Activated CD8-positive, alpha-beta memory T cell treated with anti-CD3 and anti-CD28 coated beads, Interleukin-2, amount 50 U/mL, for 1 hour (primary cell): ENCODE results near the gene ZNF354C.

Source experiments
- DNase-seq: peaks from one replicate; pipeline ENCODE4 v3.0.0-alpha.2; 2020; ENCODE audit errors: extremely low read depth

Gene ZNF354C

DNA sequence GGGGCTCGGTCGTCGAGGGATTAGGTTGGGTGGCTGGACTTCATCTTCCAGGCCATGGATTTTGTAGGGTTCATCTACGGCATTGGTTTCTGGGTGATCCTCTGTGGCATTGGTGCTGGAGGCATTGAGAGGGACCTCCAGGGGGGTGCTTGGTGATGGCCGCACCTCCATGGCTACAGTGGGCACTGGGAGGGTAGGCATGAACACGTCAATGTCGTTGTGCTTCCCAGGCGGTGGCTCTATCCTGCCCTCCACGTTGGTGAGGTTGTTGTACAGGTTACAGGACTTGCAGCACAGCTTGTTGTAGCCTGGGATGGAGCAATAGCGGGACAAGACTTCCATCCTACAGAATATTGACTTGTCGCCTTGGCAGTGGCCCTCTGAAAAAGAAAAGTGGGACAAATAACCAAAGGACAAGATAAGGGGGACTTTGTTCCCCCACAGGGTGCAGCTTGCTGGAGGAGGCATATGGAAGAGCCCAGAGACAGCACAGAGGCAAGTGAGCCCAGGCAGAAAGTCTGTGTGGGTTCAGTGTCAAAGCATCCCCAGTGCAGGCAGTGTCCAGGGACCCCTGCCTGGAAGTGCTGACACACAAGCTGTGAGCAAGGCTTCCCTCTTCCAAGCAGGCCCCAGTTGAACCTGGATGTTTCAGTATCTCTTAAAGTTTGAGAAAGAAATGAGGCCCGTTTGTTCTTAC is 53.9 kb downstream of the ZNF354C start:
- DNase-seq = no peak

DNA sequence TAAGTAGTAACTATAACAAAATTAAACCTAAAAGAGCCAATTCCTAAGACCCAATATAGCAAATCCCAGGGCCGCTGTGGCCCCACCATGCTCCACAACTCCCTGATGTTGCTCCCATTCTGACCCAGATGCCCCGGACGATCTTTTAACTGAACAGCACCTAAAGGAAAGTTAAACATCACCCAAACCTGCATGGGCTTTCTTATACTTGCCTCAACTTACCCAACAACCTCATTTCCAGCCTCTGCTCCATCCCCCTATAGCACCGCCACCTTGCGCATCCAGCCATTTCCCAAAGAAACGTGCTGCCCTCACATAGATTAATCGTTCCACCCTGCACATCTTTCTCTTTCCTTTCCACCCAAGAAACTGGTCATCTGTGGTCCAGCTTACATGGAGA is 54.6 kb downstream of the ZNF354C start:
- DNase-seq = no peak

DNA sequence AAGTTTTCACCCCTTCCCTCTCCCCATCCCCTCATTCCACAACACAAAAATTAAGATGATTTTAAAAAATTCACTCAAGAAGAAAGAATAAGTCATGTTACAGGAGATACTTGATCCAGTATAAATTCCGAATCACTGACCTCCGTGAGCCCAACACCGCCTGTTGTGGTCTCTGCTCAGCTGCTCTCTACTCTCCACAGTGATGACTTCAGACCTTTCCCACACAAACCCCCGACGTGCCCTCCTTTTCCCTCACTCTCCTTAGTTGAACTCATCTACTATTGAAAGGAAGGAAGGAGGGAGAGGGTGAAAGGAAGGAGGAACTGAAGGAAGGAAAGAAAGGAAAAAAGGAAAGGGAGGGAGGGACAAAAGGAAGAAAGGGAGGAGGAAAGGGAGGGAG is 55.1 kb downstream of the ZNF354C start:
- DNase-seq = no peak

DNA sequence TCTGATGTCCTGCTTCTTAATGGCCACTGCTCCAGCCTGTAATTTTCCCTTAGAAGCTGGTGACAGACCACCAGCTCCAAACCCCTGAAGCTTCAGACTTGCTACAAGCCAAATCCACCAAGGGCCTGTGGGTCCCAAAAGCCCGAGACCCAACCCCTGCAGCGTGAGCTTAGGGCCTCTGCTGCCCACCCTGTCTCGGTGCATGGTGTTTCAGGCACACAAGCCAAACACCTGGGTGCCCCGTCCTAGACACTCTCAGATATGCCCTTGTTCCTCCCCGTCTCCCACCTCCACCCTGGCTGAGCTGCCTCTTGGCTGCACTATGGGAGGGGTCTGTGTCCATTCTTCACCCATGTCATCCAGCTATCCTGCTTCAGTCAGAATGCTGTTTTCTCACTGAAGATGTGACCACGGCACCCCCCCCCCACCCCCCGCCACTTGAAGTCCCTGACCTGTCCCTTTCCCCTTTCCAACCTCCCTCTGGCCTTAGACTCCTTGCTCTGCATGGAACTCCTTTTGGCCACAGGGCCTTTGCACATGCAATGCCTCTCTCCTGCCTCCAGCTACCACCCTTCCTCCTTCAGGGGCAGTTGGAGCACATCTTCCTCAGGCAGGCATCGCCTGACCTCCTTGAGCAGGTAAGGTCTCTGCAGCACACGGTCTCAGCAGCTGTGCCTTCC is 55.8 kb downstream of the ZNF354C start:
- DNase-seq = no peak

DNA sequence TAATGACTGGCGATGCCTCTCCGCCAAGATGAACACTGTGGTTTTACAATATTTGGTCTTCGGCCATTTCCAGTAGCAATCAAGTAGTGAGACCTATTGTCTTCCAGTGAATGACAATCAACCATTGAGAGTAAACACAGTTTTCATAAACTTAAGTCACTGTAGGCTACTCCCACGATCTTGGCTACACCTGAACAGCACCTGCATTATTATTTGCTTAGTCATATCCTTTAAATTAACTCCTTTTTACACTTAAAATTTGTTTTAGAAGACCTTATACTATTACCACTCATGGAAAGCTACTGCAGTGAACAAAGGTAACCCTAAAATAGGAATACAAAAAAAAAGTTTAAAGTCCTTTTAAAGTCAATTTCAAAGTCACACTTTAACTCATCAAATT is 58.2 kb downstream of the ZNF354C start:
- DNase-seq = no peak

DNA sequence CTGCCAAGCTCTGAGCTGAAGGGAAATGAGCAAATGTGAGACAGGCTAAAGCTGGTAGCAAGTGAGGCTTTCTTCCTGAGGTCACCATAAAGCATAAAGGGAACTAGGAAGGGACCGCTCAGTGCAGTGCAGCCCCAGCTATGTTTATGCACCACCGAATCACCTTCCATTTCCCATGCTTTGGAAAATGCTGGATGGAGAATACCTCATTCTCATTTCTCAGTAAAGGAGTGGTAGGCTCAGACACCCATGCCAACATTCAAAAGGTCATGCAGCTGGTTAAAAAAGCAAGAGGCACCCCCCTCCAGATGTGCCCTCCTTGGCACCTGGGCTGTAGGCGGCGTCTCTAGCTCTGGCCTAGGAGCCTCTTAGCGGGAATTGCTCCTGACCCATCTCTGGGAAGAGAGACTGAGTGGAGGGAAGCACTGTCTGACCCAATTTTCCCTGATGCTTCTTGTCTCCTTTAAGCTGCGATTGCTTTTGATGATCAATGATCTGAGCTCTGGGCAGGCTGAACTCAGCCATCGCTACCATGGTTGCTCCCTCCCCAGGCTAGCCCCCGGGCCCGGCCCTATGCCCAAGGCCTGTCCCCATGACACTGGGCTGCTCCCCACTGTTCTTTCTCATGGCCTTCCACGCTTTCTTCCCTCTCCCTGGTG is 58.7 kb downstream of the ZNF354C start:
- DNase-seq = no peak

DNA sequence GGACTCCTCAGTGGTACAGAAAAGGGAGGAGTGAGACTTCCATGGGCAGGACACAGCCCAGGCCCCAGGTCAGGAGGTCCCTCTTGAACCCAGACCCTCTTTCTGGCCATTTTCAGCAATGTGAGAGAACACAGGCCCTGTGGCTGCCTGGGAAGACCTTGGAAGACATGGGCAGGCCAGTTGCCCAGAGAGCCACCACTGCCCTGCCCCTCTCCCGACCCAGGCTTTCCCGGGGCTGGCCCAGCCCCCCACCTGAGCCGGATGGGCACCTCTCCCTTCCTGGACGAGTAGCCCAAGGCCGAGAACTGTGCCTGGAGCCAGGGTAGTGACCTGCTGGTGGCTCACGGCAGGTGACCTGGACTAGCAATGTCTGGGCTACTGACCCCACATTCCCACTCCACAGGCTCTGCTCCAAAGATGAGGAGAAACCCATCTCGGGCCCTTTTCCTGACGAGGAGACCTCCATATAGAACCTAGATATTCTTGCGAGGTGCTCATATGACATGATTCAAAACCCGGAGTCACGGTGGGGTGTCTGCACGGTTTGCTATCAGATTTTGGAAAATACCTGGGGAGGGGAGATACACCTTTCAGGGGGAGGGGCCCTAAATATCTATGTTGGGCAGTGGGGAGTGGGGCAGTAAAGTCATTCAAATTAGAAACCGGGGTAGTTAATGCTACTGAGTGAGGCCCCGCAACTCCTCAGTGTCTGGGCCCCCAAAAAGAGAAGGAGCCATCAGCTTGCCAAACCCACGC is 59.4 kb downstream of the ZNF354C start:
- no peak for DNase-seq

DNA sequence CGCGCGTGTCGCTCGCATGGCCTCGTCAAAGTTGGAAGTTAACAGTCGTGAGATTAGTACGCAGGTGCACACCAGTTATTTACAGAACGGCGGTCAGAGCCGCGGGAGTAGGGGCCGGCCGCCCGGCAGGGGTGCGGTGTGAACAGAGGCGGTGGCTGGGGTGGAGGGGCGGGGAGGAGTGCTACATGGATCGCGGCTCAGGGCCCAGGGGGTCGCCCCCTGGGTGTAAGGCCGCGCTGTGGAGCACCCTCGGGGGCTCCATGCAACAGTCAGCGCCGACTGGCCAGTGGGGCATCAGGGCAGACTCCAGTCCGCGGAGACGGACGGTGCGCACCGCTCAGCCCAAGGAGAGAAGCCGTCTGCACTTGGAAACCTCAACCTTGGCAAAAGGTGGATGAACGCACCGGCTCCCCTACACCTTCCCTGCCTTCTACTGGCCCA is 60.3 kb downstream of the ZNF354C start:
- no peak for DNase-seq

DNA sequence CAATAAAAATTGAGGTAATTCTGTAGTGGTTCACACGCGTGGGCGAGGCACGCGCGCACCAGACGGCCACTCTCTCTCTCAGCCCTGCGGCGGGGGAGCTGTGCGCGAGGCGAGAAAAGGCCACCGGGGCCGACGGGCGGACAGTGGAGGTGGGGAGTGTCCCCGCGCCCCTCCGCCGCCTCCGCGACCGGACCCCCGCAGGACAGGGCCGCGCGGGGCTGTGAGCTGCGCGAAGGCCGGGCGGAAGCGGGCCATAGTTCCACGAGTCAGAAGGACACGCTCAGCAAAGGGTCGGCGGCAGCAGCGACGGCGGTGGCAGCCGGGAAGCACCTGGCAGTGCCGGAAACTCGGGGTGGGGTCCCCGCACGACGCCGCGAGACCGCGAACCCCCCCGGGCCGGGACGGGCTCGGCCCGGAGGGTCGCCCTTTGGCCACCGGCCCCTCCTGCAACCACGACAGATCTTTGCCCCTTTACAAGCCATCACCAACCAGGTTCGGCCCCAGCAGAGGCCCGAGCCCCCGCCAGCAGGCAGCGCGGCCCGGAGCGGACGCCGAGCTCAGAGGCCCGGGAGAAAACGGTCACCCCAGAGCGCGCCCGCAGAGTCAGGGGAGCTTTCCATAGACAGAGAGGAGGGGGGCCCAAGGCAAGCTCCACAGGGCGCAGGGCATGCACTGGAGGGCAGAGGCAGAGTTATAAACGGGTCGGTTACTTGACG is 60.9 kb downstream of the ZNF354C start:
- no peak for DNase-seq

DNA sequence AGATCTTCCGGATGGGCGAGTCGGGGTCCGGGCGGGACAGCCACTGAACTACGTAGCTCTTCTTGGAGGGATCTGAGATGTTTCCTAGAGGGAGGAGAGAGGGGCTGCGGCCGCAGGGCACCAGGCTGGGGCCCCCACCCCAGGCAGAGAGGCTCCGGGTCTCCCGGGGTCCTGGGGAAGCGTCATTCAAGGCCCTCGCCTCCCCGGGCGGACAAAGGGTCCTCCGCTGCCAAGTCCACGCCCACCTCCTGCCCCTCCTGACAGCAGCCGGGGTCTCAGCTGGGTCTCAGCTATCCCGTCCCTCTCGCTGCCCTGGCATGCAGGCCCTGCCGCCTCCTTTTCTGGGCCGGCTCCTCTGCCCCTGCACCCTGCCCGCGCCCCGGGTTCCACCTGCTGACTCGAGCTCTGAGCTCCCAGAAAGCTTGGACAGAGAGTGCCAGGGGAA is 61.5 kb downstream of the ZNF354C start:
- DNase-seq = no peak

DNA sequence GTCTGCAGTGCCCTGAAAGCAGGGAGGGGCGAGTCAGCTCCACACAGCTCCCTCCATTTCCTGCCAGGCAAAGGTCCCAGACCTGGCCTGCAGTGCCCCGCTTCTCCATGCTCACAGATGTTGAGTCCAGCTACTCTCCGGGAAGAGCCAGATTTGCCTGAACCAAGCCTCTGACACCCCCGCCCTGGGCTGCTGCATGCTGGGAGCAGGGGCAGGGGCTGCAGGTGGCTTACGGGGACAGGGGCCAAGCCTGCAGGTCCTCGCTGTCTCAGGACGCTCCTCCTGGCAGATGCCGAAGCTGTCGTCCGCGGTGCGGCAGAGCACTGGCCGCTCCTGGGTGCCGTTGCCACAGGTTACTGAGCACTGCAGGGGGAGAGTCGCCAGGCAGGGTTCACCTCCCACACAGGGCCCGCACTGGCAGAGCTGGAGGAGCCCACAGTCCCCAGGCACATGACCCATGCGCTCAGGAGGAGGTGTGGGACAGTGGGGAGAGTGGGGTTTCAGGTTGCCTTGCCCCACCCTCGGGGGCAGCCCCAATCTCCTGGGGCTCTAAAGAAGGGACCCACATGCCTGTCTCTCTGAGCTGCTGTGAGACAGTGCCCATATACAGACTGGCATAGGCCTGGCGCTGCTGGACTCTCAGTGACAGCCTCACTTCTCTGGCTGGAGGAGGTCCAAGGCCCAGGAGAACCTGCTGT is 62.4 kb downstream of the ZNF354C start:
- DNase-seq = no peak

DNA sequence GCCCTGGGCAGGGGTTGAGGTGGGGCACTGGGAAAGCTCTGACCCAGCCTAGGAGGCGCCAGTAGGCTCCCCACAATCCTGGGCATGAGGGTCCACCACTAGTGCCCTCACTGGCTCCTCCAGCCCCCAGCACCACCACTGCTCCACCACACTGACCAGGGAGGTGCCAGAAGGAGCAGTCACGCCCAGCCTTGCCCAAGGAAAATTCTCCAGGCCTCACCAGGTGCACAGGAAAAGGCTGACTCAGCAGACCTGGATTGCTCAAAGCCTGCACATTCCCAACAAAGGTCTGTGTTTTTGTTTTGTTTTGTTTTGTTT is 62.9 kb downstream of the ZNF354C start:
- DNase-seq = no peak

DNA sequence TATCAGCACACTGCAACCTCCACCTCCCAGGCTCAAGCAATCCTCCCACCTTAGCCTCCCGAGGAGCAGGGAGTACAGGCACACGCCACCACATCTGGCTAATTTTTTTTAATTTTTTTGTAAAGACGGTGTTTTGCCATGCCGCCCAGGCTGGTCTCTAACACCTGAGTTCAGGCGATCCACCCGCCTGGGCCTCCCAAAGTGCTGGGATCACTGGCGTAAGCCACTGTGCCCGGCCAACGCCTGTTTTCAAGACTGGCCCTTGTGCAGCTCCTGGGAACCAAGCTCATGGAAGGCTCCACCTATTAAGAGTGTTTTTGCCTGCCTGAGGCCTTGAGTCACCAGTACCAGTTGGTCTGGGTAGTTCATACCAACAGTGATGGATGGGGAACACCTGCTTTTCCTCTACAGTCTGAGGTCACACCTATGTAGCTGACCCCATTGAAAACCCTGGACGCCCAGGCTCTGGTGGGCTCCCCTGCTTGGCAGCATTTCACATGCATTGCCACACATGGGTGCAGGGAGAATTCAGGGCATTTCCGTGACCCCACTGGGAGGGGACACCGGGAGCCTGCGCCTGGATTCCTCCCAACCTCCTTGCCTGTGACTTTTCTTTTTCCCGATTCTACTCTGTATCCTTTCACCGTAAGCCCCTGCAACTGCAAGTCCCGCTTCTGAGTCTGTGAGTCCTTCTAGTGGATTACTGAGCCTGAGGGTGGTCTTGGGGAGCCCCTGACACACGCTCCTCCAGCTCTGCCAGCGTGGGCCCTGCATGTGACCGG is 63.5 kb downstream of the ZNF354C start:
- no peak for DNase-seq

DNA sequence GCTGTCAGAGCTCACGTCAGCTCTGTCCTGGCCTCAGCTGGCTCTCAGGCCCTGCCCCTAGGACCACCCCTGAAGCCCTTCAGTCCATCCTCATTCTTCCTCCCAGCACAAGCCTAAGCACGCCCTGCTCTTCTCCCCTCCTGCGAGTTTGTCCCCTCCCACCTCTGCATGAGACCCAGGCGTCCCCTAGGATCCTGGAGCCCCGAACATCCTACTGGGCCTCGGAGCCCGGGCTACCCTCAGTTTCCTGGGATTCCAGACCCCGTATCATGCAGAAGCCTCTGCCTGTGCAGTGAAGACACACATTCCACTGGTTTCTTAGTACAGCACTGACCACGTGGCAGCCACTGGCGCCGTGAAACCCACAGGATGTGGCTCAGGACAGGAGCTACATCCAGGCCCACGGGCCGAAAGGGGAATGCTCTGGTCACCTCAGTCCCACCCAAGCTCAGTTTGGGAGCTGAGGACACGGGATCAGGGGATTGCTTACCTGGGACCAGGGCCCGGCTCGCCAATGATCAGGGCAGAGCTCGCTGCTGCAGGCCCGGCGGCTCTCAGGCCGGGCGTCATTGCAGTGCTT is 64.2 kb downstream of the ZNF354C start:
- no peak for DNase-seq

DNA sequence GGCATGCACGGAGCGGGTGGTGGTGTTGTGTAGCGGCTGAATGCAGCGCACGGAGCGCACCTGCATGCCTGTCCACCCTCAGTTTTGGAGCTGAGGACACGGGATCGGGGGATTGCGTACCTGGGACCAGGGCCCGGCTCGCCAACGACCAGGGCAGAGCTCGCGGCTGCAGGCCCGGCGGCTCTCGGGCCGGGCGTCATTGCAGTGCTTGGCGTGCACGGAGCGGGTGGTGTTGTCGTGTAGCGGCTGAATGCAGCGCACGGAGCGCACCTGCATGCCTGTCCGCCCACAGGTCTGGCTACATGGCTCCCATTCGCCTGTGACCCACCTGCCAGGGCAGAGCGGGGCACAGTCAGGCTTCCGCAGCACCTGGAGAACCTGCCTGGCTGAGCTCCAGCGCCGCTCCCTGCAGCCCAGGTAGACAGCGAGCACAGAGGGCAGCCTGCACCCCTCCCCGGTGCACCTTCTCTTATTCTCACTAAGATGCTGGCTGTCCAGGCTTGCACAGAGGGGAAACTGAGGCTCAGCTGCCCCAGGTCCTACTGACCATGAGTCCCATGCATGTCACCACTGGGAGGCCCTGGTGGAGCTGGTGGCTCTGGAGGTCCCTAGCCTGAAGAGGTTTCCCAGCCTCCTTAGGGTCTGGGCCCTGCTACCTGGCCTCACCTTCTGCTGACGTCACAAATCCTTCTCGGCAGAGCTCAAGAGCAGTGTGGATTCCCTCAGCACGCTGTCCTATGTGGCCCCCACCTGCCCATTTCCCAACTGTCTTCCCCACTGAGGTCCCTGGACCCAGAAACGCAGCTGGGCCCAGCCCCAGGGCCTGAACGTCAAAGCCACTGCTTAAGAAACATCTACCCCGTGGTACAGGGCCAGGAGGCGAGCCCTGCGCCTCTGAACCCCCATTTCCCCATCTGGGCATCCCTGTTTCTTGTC is 64.9 kb downstream of the ZNF354C start:
- no peak for DNase-seq

DNA sequence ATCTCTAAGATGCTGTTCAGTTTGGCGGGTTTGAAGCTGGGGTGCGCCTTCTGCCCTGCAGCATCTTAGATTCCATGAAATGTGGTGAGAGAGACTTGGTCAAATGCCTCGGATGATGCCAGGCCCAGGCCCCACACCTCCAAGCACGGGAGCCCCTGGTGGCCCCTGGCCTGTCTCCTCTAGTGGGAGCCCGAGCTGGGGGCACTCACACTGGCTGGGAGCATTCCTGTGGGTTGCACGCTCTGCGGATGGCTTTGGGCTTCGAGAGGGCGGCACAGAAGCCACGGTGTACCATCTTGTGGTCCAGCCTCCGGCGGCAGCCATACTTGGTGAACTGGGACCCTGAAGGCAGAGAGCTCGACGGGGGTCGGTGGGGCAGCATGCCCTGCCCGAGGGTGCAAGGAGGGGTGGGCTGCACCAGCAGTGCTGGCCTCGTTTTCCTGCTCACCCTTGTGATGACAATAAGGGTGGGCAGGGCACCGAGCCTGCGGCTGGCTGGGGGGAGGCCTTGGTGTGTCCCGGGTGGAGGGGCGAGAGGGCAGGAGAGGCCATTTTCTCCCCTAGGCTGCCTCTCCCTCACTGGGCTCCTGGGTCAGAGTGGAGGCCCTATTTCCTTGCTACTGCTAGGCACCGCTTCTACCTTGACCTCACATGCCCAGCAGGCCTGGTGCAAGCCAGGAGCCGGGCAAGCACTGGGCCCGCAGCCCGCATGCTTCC is 65.8 kb downstream of the ZNF354C start:
- DNase-seq = no peak

DNA sequence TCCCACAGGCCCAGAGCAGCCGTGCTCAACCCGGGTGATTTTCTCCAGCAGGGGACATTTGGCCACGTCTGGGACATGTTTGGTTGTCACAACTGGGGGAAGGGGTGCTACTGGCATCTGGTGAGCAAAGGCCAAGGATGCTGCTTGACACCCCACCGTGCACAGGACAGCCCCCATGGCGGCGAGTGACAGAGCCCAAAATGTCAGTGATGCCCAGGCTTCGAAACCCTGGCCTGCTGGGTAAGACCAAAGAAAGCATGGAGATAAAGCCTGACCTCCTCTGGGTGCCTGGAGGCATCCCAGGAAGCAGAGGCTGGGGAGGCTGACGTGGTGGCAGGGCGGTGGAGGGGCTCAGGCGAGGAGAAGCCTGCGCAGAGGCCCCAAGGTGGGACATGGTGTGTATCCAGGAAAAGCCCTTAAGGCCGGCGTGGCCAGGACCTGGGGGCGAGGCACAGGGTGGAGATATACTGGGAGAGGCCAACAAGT is 66.4 kb downstream of the ZNF354C start:
- no peak for DNase-seq
